ENCODE measurements around the gene PABPN1L.
"Not testable (repeated sequence)": the region's sequence is repeated elsewhere in the genome, so short reads cannot be mapped to it uniquely, and the experiment has no call there.

PABPN1L gene

GRCh38 chr16:88900662-88901052 is 34.2 kb upstream of the PABPN1L start:
- DNase-seq: no peak

- DNase-seq: no peak
Measured at GRCh38 chr16:88899901-88900661, 33.6 kb upstream of the PABPN1L start.

GRCh38 chr16:88897696-88898425 is 31.4 kb upstream of the PABPN1L start:
- DNase-seq: no peak

GRCh38 chr16:88896238-88897070 is 30.0 kb upstream of the PABPN1L start:
- DNase-seq: no peak

GRCh38 chr16:88895335-88895734 is 28.9 kb upstream of the PABPN1L start:
- DNase-seq: no peak

- DNase-seq: no peak
Measured at GRCh38 chr16:88894681-88895300, 28.3 kb upstream of the PABPN1L start.

GRCh38 chr16:88894266-88894665 is 27.8 kb upstream of the PABPN1L start:
- not testable (repeated sequence) for DNase-seq

GRCh38 chr16:88893127-88893968 is 26.9 kb upstream of the PABPN1L start:
- DNase-seq: no peak

- DNase-seq: no peak
Measured at GRCh38 chr16:88892065-88892464, 25.6 kb upstream of the PABPN1L start.

GRCh38 chr16:88891083-88891482 is 24.6 kb upstream of the PABPN1L start:
- no peak for DNase-seq

- DNase-seq: not testable (repeated sequence)
Measured at GRCh38 chr16:88889702-88890352, 23.4 kb upstream of the PABPN1L start.

GRCh38 chr16:88888461-88889387 is 22.3 kb upstream of the PABPN1L start:
- DNase-seq: no peak

- DNase-seq: no peak
Measured at GRCh38 chr16:88888057-88888456, 21.6 kb upstream of the PABPN1L start.

GRCh38 chr16:88886845-88887521 is 20.5 kb upstream of the PABPN1L start:
- DNase-seq: no peak

- DNase-seq: no peak
Measured at GRCh38 chr16:88886420-88886844, 20.0 kb upstream of the PABPN1L start.

- no peak for DNase-seq
Measured at GRCh38 chr16:88885693-88886280, 19.3 kb upstream of the PABPN1L start.

GRCh38 chr16:88884569-88885271 is 18.3 kb upstream of the PABPN1L start:
- no peak for DNase-seq

GRCh38 chr16:88883946-88884345 is 17.5 kb upstream of the PABPN1L start:
- no peak for DNase-seq
